Measurements from ENCODE around the gene RIPK4.

Gene RIPK4

GRCh38 chr21:41753006-41753898 lies 13.6 kb downstream of the RIPK4 start:
- no peak for DNase-seq (ENCODE audit: low read depth)

GRCh38 chr21:41752231-41752681 lies 14.6 kb downstream of the RIPK4 start:
- no peak for DNase-seq (ENCODE audit: low read depth)

- DNase-seq (ENCODE audit: low read depth): no peak
Measured at GRCh38 chr21:41751611-41752011, 15.2 kb downstream of the RIPK4 start.

GRCh38 chr21:41750532-41751151 lies 16.2 kb downstream of the RIPK4 start:
- DNase-seq (ENCODE audit: low read depth): no peak

GRCh38 chr21:41750051-41750450 lies 16.8 kb downstream of the RIPK4 start:
- DNase-seq (ENCODE audit: low read depth): no peak

GRCh38 chr21:41749286-41749685 lies 17.6 kb downstream of the RIPK4 start:
- no peak for DNase-seq (ENCODE audit: low read depth)

- DNase-seq (ENCODE audit: low read depth): no peak
Measured at GRCh38 chr21:41747943-41748738, 18.7 kb downstream of the RIPK4 start.

- no peak for DNase-seq (ENCODE audit: low read depth)
Measured at GRCh38 chr21:41746744-41747006, 20.2 kb downstream of the RIPK4 start.

GRCh38 chr21:41745971-41746743 lies 20.7 kb downstream of the RIPK4 start:
- DNase-seq (ENCODE audit: low read depth): no peak

- DNase-seq (ENCODE audit: low read depth): no peak
Measured at GRCh38 chr21:41745026-41745820, 21.6 kb downstream of the RIPK4 start.

- no peak for DNase-seq (ENCODE audit: low read depth)
Measured at GRCh38 chr21:41744028-41744930, 22.6 kb downstream of the RIPK4 start.

- DNase-seq (ENCODE audit: low read depth): no peak
Measured at GRCh38 chr21:41743321-41744027, 23.4 kb downstream of the RIPK4 start.

- no peak for DNase-seq (ENCODE audit: low read depth)
Measured at GRCh38 chr21:41742073-41742875, 24.6 kb downstream of the RIPK4 start.

GRCh38 chr21:41741253-41742072 lies 25.4 kb downstream of the RIPK4 start:
- DNase-seq (ENCODE audit: low read depth): no peak

- DNase-seq (ENCODE audit: low read depth): no peak
Measured at GRCh38 chr21:41740604-41741252, 26.1 kb downstream of the RIPK4 start.

- DNase-seq (ENCODE audit: low read depth): no peak
Measured at GRCh38 chr21:41739936-41740335, 26.9 kb downstream of the RIPK4 start.

GRCh38 chr21:41739011-41739410 lies 27.8 kb downstream of the RIPK4 start:
- no peak for DNase-seq (ENCODE audit: low read depth)
